Kidney (tissue), 14 donors: ENCODE measurements around the gene DPPA3. TPM values are rescaled to one million over a fixed set of nuclear protein-coding genes. Genes with fewer than 3 reads are reported as not detected.
"Not testable (repeated sequence)": the region's sequence is repeated elsewhere in the genome, so short reads cannot be mapped to it uniquely, and the experiment has no call there.

ENCODE experiments used
- DNase-seq, 5 donors: peaks; one replicate each; pipeline ENCODE4 v3.0.0-alpha.2; 2013 to 2020
- FAIRE-seq: peaks from 2 replicates; lab custom pipeline; 2012; peaks lifted over from hg19 to GRCh38; lab: Jason Lieb, UNC
- H3K27ac ChIP-seq, 2 donors: one replicate each; pipeline ENCODE4 v1.7.0; 2013; ENCODE audit warnings: low read depth in 2 of 2, low read length in 2 of 2, inconsistent platforms in 1 of 2
- H3K27me3 ChIP-seq: one replicate; pipeline ENCODE4 v1.7.1; 2013; ENCODE audit warnings: low read length, inconsistent platforms; ENCODE audit not compliant: control insufficient read depth, insufficient read depth
- H3K36me3 ChIP-seq, 3 donors: one replicate each; pipeline versions ENCODE4 v1.7.0 to v1.7.1; 2013; ENCODE audit warnings: low read length in 3 of 3, control low read depth in 1 of 3, inconsistent platforms in 1 of 3; ENCODE audit not compliant: insufficient read depth in 3 of 3, control insufficient read depth in 2 of 3
- H3K4me1 ChIP-seq, 3 donors: one replicate each; pipeline versions ENCODE4 v1.7.0 to v1.7.1; 2013; ENCODE audit warnings: low read length in 3 of 3, inconsistent platforms in 1 of 3, low read depth in 1 of 3; ENCODE audit not compliant: control insufficient read depth in 2 of 3, insufficient read depth in 2 of 3
- H3K4me3 ChIP-seq, 3 donors: one replicate each; pipeline versions ENCODE4 v1.7.0 to v1.8.1; 2013; ENCODE audit warnings: low read length in 3 of 3, control low read depth in 1 of 3, inconsistent platforms in 1 of 3
- H3K9ac ChIP-seq, 3 donors: one replicate each; pipeline versions ENCODE4 v1.7.0 to v1.7.1; 2013; ENCODE audit warnings: low read length in 3 of 3, control low read depth in 1 of 3, inconsistent platforms in 1 of 3
- H3K9me3 ChIP-seq, 3 donors: one replicate each; pipeline versions ENCODE4 v1.7.0 to v1.7.1; 2013; ENCODE audit warnings: low read length in 3 of 3, control low read depth in 1 of 3, inconsistent platforms in 1 of 3; ENCODE audit not compliant: control insufficient read depth in 2 of 3, insufficient read depth in 1 of 3
- intact Hi-C: fragments of 100-400 bp; cut with DNase I; formaldehyde crosslinking; loops from one replicate; pipeline ENCODE4 v1.11.1; 2022
- polyA plus RNA-seq: library from polyadenylated mRNA; stranded (reverse); fragments of 350-450 nt; fragmentation: Illumina TruSeq; extraction: RNeasy Lipid Tissue Mini Kit (QIAGEN cat#74804); gene quantifications from one replicate; pipeline ENCODE4 v1.2.3, GENCODE V29; 2014; ENCODE audit warnings: low read depth, low replicate concordance; ENCODE audit not compliant: insufficient read depth
- total RNA-seq: library from RNA; stranded (reverse); fragmentation: NEBNext Ultra II Directional; extraction: Animal tissue kit (Norgen Biotek cat#: 25700); gene quantifications from one replicate; pipeline ENCODE4 v1.2.1, GENCODE V29; 2021
- TF ChIP-seq, protein P1 (sequence below): IDR thresholded peaks from 3 replicates; pipeline ENCODE4 v1.5.1; 2012; ENCODE audit warnings: mild to moderate bottlenecking, moderate library complexity, borderline replicate concordance; ENCODE audit not compliant: insufficient read depth; ENCODE audit errors: extremely low read depth
- donor health status: control.
- donor health status: control.
- donor health status: control.
- donor health status: control.
- donor health status: control.
- donor health status: DM: yes; HTN: yes; CAD: no.
- donor health status: Normal renal cell carcinoma (clear cell type).

Gene DPPA3
- total and polyA plus RNA-seq, 2 donors from 2014 or later = not detected

DNA sequence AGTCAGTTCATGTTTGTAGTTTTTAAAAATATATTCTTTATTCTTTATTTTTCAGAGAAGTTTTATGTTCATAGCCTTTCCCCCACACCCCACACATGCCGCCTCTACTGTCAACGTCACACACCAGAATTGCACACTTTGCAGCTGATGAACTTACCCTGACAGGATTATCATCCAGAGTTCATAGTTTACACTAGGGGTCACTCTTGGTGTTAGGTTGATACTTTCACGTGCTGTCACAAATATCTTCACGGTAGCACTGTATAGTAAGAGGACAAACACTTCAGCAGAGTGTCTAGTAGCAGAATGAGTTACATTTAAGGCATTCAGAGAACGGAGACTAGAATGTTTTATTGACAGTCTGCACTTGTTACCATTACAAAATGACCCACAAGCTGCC lies 5.1 kb downstream of the DPPA3 start:
- no peak overlapping the region for H3K27ac ChIP-seq
- DNase-seq = peak in 1 of 5 donors; percentile 12
- intact Hi-C loops = no loop called here
- no peaks in the 10 kb centered on the region for H3K4me1 ChIP-seq
- no peaks in the 10 kb centered on the region for H3K27me3 ChIP-seq
- FAIRE-seq = no peak
- TF ChIP-seq, protein P1, sequence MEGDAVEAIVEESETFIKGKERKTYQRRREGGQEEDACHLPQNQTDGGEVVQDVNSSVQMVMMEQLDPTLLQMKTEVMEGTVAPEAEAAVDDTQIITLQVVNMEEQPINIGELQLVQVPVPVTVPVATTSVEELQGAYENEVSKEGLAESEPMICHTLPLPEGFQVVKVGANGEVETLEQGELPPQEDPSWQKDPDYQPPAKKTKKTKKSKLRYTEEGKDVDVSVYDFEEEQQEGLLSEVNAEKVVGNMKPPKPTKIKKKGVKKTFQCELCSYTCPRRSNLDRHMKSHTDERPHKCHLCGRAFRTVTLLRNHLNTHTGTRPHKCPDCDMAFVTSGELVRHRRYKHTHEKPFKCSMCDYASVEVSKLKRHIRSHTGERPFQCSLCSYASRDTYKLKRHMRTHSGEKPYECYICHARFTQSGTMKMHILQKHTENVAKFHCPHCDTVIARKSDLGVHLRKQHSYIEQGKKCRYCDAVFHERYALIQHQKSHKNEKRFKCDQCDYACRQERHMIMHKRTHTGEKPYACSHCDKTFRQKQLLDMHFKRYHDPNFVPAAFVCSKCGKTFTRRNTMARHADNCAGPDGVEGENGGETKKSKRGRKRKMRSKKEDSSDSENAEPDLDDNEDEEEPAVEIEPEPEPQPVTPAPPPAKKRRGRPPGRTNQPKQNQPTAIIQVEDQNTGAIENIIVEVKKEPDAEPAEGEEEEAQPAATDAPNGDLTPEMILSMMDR = peak; percentile 2
- H3K36me3 ChIP-seq = no peaks in the 10 kb centered on the region
- no peak overlapping the region for H3K4me3 ChIP-seq
- H3K9ac ChIP-seq = no peak overlapping the region
- H3K9me3 ChIP-seq = no peaks in the 10 kb centered on the region

DNA sequence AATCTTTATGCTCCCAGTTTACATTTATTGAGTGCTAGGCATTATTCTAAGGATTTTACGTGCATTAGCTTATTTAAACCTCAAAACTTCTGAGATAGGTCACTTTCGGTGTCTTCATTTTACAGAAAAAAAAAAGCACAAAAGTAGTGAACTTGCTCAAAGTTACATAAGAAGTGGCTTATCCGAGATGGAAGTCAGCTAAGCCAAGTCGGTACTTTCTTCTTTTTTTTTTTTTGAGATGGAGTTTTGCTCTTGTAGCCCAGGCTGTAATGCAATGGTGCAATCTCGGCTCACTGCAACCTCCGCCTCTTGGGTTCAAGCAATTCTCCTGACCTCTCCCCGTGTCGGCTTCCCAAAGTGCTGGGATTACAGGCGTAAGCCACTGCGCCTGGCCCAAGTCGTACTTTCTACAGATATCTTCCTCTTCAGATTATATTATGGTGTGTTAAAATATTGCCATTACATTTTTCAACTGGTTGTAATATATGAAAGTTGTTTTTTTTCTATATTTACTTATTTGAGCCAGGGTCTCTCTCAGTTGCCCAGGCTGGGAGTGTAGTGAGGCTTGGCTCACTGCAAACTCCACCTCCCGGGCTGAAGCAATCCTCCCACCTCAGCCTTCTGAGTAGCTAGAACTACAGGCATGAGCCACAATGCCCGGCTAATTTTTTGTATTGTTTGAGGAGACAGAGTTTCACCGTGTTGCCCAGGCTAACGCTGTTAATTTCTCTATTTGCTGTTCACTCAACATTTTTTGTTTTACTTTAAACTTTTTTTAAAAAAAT lies 8.9 kb downstream of the DPPA3 start:
- TF ChIP-seq, protein P1 = no peak
- H3K4me3 ChIP-seq = no peak overlapping the region
- intact Hi-C loops = no loop called here
- H3K36me3 ChIP-seq = no peaks in the 10 kb centered on the region
- no peaks in the 10 kb centered on the region for H3K4me1 ChIP-seq
- no peak overlapping the region for H3K27ac ChIP-seq
- FAIRE-seq (no peak), DNase-seq (no peak)
- H3K9me3 ChIP-seq = no peaks in the 10 kb centered on the region
- H3K9ac ChIP-seq = no peak overlapping the region
- no peaks in the 10 kb centered on the region for H3K27me3 ChIP-seq

DNA sequence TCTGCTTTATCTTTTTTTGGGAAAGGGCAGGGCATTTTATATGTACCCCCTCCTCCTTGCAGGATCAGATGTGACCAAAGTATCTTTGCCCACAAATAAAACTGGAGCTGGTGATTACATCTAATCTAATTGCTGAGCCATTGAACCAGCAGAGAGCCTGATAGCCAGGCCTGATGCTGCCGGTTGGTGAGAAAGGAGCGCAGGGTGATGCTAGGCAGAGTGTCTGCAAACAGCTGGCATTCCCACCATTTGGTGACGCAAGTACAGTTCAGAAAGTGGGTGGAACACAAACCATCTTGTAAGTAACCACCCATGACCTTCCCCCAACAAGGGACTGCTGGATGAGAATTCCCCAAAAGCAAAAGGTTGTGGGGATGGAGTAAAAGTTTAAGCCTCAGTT lies 12.7 kb downstream of the DPPA3 start:
- Histone ChIP-seq H3K9me3 (no peaks in the 10 kb centered on the region), H3K4me1 (no peaks in the 10 kb centered on the region), H3K36me3 (no peaks in the 10 kb centered on the region), H3K4me3 (no peak overlapping the region), H3K27me3 (no peaks in the 10 kb centered on the region), H3K9ac (no peak overlapping the region), H3K27ac (no peak overlapping the region)
- intact Hi-C loops = no loop called here
- FAIRE-seq (no peak), DNase-seq (no peak)
- TF ChIP-seq, protein P1 = no peak

DNA sequence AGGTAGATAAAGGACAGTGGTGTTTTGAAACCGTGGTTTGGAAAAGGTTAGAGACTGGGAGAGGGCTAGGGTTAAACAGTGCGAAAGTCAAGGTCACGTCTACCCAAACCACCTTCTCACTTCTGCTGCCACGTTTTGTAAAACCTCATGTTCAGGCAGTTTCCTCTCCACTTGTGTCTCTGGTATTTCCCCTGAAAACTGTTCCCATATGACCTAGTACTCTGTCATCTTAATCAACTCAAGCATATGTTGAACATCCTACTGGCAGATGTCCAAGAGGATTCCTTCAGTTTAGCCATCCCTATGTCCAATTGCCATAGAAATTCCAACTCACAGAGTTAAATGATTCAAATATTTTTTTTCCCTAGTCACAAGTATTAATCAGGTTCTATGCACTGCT lies 18.5 kb downstream of the DPPA3 start:
- Histone ChIP-seq H3K27me3 (no peaks in the 10 kb centered on the region), H3K9me3 (no peaks in the 10 kb centered on the region), H3K9ac (no peak overlapping the region), H3K36me3 (no peaks in the 10 kb centered on the region), H3K27ac (no peak overlapping the region), H3K4me1 (no peaks in the 10 kb centered on the region), H3K4me3 (no peak overlapping the region)
- FAIRE-seq (no peak), DNase-seq (peak in 1 of 5 donors; percentile 7)
- TF ChIP-seq, protein P1 = no peak
- intact Hi-C loops = no loop called here

DNA sequence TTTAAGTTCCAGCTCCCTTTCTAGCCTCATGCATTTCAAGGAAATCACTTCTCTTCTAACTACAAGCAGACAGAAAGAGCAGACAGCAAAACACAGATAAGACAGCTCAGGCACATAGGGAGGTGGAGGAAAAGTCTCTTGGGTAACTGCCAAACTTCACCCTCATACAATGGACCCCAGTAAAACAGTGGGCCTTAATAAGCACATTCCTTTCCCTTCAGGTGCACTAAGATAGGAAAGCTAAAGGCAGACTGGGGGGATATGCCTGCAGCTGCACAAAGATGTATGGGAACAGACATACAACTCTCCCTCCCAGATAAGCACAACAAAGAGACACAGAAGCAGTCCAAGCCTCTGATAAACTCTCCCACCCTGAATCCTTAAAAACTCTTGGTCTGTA lies 19.8 kb downstream of the DPPA3 start:
- H3K36me3 ChIP-seq, H3K9me3 ChIP-seq, FAIRE-seq, H3K4me1 ChIP-seq, intact Hi-C loops, H3K4me3 ChIP-seq, H3K27ac ChIP-seq, DNase-seq, H3K9ac ChIP-seq, H3K27me3 ChIP-seq: not testable (repeated sequence)
